Measurements from ENCODE around the gene SCARB1.

SCARB1 gene

DNA sequence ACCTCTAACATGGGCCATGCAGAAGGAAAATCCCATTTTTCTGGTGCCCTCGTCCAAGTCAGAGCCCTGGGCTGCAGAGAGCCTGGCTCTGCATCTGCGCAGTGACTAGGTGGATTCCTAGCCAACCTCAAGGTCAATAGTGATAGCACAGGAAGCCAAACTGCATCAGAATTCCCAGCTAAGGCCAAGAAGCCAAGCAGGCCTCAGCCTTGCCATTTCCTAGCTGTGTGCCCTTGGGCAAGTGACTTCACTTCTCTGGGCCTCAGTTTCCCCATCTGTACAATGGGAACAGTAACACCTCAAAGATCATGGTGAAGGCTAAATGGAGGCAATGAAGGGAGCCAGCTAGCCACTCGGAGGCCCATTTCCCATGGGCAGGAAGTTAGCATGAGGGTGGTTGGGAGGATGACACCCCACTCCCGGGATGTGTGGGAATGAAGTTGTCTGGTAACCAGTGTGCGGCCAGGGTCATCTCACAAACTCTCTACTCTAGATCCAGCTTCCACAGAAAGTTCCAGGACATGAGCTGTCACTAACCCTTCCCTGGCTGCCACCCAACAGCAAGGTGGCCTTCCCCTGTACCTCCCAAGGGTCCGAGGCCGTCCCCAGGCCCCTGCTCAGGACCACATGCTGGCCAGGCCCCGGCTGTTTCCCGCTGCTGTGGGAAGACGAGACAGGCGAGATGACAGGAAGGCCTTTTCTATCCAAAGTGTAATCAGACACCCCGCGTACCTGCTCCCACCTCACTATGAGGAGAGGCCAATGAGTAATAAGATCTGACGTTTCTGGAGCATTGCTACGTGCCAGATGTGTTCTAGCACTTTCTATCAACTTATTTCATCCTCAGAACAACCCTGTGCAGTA is 125.7 kb downstream of the SCARB1 start:
- H3K27ac ChIP-seq = no peak overlapping the region
- TF ChIP-seq, protein P1, sequence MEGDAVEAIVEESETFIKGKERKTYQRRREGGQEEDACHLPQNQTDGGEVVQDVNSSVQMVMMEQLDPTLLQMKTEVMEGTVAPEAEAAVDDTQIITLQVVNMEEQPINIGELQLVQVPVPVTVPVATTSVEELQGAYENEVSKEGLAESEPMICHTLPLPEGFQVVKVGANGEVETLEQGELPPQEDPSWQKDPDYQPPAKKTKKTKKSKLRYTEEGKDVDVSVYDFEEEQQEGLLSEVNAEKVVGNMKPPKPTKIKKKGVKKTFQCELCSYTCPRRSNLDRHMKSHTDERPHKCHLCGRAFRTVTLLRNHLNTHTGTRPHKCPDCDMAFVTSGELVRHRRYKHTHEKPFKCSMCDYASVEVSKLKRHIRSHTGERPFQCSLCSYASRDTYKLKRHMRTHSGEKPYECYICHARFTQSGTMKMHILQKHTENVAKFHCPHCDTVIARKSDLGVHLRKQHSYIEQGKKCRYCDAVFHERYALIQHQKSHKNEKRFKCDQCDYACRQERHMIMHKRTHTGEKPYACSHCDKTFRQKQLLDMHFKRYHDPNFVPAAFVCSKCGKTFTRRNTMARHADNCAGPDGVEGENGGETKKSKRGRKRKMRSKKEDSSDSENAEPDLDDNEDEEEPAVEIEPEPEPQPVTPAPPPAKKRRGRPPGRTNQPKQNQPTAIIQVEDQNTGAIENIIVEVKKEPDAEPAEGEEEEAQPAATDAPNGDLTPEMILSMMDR (conservative IDR thresholded peaks at IDR 0.05) = no peak

DNA sequence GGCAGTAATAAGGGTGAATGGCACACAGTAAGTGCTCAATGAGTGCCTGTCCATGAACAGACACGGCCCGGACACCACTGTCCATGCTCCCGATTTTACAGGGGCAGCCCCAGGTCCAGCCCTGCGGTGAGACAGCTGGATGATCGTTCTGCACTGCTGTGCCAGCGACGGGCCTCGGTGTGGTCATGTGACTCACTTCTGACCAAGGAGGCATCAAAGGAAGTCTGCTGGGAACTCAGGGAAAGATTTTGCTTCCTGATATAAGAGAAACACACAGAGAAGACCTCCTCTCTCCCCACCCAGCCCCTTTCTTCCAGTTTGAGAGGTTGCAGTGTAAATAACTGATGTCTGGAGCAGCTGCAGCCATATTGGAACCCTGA is 126.6 kb downstream of the SCARB1 start:
- H3K27ac ChIP-seq = no peak overlapping the region; the same call in 1 of the 2 replicates
- TF ChIP-seq, protein P1 (conservative IDR thresholded peaks at IDR 0.05) = no peak

DNA sequence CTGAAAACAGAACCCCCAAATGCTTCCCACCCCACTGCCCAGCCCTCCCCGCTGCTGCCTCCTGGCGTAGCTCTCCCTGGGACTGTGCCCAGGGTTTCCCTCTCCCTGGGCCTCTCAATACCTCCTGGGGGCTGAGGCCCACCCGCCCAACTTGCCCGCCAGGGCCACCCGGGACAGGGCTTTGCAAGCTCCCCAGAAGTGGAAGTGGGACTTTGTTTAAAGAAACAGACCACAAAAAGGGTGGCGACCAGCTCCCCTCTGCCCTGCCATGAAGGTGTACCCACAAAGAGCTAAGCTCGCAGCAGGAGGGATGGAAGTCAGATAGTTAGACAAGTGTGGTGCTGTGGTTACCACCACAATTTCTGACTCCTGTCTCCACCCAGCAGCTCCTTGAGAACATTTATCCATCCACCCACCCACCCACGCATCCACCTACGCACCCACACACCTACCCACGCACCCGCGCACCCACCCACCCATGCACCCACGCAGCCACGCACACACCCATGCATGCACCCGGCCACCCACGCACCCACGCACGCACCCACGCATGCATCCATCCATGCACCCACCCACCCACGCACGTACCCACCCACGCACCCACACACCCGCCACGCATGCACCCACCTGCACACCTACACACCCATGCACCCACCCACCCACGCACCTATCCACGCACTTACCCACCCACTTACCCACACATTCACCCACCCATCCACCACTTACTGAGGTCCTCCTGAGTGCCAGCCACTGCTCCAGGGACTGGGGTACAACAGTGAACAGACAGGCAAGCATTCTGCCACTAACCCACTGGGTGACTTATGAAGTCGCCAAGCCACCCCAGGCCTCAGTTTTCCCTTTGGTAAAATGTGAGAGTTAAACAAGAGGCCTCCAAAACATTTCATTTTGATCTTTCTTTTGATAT is 127.3 kb downstream of the SCARB1 start:
- no peak overlapping the region; the same call in 1 of the 2 replicates for H3K27ac ChIP-seq
- TF ChIP-seq, protein P1 (conservative IDR thresholded peaks at IDR 0.05) = no peak

DNA sequence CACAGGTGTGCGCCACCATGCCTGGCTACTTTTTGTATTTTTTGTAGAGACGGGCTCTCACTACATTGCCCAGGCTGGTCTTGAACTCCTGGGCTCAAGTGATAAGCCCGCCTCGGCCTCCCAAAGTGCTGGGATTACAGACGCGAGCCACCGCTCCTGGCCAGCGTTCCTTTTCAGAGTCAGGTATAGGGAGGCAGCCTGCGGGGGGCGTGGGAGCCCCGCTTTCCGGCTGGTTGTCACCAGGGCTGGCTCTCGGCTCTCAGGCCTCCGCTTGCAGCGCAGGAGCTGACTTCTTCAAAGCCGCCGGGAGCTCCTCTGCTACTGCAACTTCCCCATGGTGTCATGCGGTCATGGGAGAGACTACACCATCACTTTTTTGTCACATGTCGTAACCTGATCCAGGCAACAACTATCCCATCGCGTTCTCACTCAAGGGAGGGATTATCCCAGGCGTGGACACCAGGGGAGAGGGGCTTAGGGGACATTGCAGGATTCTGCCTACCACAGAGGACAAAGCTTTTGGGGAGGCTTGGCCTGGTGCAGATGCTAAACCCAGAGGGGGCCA is 129.4 kb downstream of the SCARB1 start:
- peak overlapping the region; percentile 87 for H3K27ac ChIP-seq
- TF ChIP-seq, protein P1 (conservative IDR thresholded peaks at IDR 0.05) = no peak

DNA sequence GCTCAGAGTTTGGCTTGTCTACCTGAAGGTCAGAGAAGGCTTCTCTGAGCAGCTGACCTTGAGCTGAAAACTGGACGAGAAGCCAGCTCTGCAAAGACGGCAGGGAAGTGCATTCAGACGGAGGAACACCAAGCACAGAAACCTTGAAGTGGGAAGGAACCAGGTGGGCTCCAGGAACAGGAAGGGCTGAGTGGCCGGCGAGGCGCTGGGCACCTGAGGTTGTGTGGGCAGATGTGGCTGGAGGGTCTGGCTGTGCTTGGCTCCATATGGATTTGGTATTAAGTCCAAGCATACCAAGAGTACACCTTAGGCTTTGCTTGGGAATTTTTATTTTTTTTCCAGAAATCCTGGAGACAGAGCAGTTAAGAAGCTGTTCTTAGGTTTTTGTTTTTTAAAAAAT is 130.6 kb downstream of the SCARB1 start:
- H3K27ac ChIP-seq = peak overlapping the region; percentile 87
- TF ChIP-seq, protein P1 (conservative IDR thresholded peaks at IDR 0.05) = no peak

DNA sequence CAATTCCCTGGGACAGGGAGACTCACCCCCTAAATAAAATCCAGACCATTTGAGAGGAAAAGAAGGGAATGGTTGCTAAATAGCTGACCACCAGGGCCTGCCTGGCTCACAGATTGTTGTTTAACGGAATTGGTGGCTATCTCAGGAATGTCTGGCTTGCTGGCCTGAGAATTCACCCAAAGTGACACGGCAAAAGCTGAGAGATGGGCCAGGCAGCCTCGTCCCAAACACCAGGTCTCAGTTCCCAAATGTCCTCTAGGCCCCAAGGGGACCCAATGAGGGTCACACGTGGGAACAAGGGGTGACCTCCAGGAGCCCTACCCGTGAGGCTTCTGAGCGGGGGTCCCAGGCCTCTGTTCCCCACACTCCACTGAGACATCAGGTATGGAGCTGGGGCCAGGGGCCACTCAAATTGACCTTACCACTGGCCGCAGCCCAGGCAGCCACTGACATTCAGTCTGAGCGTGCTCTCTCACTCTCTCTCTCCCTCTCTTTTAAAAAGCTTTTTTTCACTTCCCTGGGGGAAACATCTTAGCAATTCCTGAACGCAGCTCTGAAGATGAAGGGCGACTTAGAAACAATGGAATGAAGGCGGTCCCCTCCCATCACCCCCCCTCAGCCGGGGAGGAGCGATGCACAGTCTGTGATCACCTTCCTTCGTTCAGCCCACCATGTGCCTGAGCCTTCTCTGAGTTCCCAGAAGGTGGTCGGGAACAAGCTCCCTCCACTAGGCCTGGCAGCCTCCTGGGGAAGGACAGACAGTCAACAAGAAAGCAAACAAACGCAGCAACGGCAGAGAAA is 131.2 kb downstream of the SCARB1 start:
- peak overlapping the region; percentile 87 for H3K27ac ChIP-seq
- TF ChIP-seq, protein P1 (conservative IDR thresholded peaks at IDR 0.05) = no peak
